GM19023 (cell line): ENCODE measurements around the gene ERCC2.
"Not testable (repeated sequence)": the region's sequence is repeated elsewhere in the genome, so short reads cannot be mapped to it uniquely, and the experiment has no call there.

Experiments
- ATAC-seq: cut with Tn5 transposase; IDR thresholded peaks from one replicate; pipeline ENCODE4 v1.9.1; 2021; ENCODE audit warnings: mild to moderate bottlenecking, moderate library complexity; ENCODE audit not compliant: unreplicated experiment

Gene ERCC2

GRCh38 chr19:45370410-45371204 is at the start of gene ERCC2:
ERCC2 (minus strand) TSS chr19:45370573; CDS start chr19:45370540, 33 bp downstream.
- ATAC-seq = peak; percentile 92

- no peak for ATAC-seq
These were observed 49.5 kb upstream of the ERCC2 start for GRCh38 chr19:45419895-45420294.

- ATAC-seq = peak; percentile 45
These were observed 49.0 kb upstream of the ERCC2 start for GRCh38 chr19:45419396-45419795.

GRCh38 chr19:45418802-45419201 is 48.4 kb upstream of the ERCC2 start:
- no peak for ATAC-seq

- ATAC-seq = no peak
These were observed 46.8 kb upstream of the ERCC2 start for GRCh38 chr19:45417151-45417550.

GRCh38 chr19:45414468-45414867 is 44.1 kb upstream of the ERCC2 start:
- no peak for ATAC-seq

- no peak for ATAC-seq
These were observed 43.1 kb upstream of the ERCC2 start for GRCh38 chr19:45413497-45413896.

GRCh38 chr19:45410330-45410729 is 40.0 kb upstream of the ERCC2 start:
- ATAC-seq = not testable (repeated sequence)

GRCh38 chr19:45409557-45409920 is 39.2 kb upstream of the ERCC2 start:
- no peak for ATAC-seq

GRCh38 chr19:45408830-45409556 is 38.6 kb upstream of the ERCC2 start:
- no peak for ATAC-seq

GRCh38 chr19:45408121-45408520 is 37.7 kb upstream of the ERCC2 start:
- ATAC-seq = no peak

- ATAC-seq = not testable (repeated sequence)
These were observed 37.2 kb upstream of the ERCC2 start for GRCh38 chr19:45407585-45407984.

GRCh38 chr19:45407091-45407375 is 36.7 kb upstream of the ERCC2 start:
- ATAC-seq = no peak

- peak; percentile 74 for ATAC-seq
These were observed 36.1 kb upstream of the ERCC2 start, which contains the start of gene POLR1G for GRCh38 chr19:45406226-45407090. POLR1G (plus strand) TSS chr19:45406644; CDS start chr19:45406697, 53 bp downstream.

GRCh38 chr19:45405435-45406225 is 35.3 kb upstream of the ERCC2 start:
- peak; percentile 56 for ATAC-seq

- no peak for ATAC-seq
These were observed 34.4 kb upstream of the ERCC2 start, which contains the start of gene PPP1R13L for GRCh38 chr19:45404557-45405434. PPP1R13L (minus strand) TSS chr19:45405069; CDS start chr19:45398318, 6,751 bp downstream.

- ATAC-seq = no peak
These were observed 33.6 kb upstream of the ERCC2 start for GRCh38 chr19:45403781-45404556.

GRCh38 chr19:45403272-45403671 is 32.9 kb upstream of the ERCC2 start:
- no peak for ATAC-seq
